Activated naive CD4-positive, alpha-beta T cell treated with anti-CD3 and anti-CD28 coated beads, Interleukin-2, amount 10 ng/mL, durations not matched to agents 7 days and 5 days (primary cell): Measurements from ENCODE around the gene SERPINA12.

Experiments used
- CTCF ChIA-PET: fragments of 350-600 bp; sonication (Branson Sonifier 250); formaldehyde crosslinking; loops from one replicate; lab custom pipeline; 2021; ENCODE audit warnings: antibody characterized with exemption; lab: Charles Lee
- DNase-seq: peaks from one replicate; pipeline ENCODE4 v3.0.0-alpha.2; 2020
- H3K27ac Mint-ChIP-seq: one replicate; pipeline ENCODE4 v1.8.0; 2021; ENCODE audit warnings: mild to moderate bottlenecking, moderate library complexity, mixed read lengths
- H3K27me3 Mint-ChIP-seq: one replicate; pipeline ENCODE4 v1.8.0; 2021; ENCODE audit warnings: mild to moderate bottlenecking, mixed read lengths
- H3K36me3 Mint-ChIP-seq: one replicate; pipeline ENCODE4 v1.8.0; 2021; ENCODE audit warnings: mixed read lengths
- H3K4me1 Mint-ChIP-seq: one replicate; pipeline ENCODE4 v1.8.0; 2021; ENCODE audit warnings: mixed read lengths
- H3K4me3 Mint-ChIP-seq: one replicate; pipeline ENCODE4 v1.8.0; 2021; ENCODE audit warnings: mild to moderate bottlenecking, moderate library complexity, mixed read lengths
- H3K9me3 Mint-ChIP-seq: one replicate; pipeline ENCODE4 v1.8.0; 2021; ENCODE audit warnings: mixed read lengths

Gene SERPINA12

DNA sequence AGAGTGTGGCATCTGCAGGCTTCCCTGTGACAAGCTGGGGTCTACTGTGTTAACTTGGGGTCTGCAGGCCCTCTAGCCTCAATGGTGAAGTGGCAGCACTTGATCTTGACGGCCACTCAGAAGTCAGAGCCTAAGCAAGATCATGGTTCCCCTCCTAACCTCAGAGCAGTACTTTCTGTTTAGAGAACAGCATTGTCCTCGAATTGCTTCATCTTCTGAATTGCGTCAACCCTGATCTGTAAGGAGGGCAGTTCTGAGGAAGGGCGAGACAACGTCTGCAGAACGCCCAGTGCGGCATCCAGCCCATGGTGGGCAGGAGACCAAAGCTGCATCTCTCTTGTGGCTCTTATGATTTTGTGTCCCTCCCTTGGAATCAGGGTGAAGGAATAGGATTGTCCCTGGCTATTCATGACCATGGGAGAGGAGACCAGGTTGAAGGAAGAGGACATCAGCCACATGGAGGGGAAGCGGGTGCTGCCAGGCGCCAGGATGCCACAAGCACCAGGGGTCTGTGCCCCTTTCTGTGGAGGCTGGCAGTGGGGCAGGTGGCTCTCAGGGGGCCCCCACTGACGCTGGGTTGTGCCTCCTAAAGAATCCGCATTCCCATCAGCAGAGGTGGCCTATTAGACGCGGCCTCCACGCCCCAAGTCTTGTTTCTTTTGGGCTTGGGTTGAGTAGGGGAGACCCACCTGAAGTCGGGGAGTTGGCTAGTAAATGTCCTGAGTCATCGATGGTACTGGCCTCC is 35.4 kb downstream of the SERPINA12 start:
- no peak overlapping the region for H3K4me3 Mint-ChIP-seq
- no peaks in the 10 kb centered on the region for H3K4me1 Mint-ChIP-seq
- H3K36me3 Mint-ChIP-seq, result no peaks in the 10 kb centered on the region
- H3K27ac Mint-ChIP-seq, result no peak overlapping the region
- H3K27me3 Mint-ChIP-seq, result peaks cover 8% of the 10 kb centered on the region
- CTCF ChIA-PET, result no interaction called here
- DNase-seq, result no peak
- peaks cover 6% of the 10 kb centered on the region for H3K9me3 Mint-ChIP-seq

DNA sequence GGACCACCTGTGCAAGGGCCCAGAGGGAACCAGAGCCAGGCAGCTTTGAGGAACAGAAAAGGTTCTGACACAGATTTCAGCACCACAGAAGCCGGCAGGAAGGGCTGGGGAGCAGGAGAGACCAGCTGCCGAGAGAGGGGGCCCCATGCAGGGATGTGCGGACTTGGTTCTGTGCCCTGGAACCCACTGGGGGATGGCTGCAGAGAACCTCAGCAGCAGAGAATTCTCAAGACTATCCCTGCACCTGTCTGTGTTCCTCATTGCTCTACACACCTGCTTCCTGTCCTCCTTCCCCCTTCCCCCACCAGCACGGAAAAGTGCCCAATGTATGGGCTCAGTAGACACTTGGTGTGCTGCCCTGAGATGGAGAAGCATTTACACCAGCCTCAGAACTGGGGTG is 36.4 kb downstream of the SERPINA12 start:
- Mint-ChIP-seq H3K27me3 (peaks cover 4% of the 10 kb centered on the region), H3K4me3 (no peak overlapping the region), H3K9me3 (peaks cover 3% of the 10 kb centered on the region), H3K4me1 (no peaks in the 10 kb centered on the region), H3K27ac (no peak overlapping the region), H3K36me3 (no peaks in the 10 kb centered on the region)
- DNase-seq, result no peak
- CTCF ChIA-PET, result no interaction called here

DNA sequence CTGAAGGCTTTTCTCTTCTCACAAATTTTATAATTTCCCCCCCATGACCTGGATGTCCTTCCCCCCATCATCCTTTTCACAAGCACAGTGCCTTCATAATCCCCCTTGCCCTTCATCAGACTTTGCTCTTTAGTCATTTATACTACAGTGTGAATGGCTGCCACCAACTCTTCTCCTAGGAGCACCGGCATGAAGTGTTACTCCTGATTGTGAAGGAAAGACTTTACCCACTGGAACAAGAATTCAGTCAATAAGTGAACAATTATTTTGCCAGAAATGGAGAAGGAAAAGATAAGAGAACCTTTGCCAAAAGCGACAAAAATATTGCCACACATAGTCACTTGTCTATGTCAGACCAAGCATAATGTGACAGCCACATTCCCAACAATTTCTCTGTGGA is 38.2 kb downstream of the SERPINA12 start:
- H3K4me1 Mint-ChIP-seq, result no peaks in the 10 kb centered on the region
- H3K27me3 Mint-ChIP-seq, result peaks cover 7% of the 10 kb centered on the region
- no peaks in the 10 kb centered on the region for H3K36me3 Mint-ChIP-seq
- H3K27ac Mint-ChIP-seq, result no peak overlapping the region
- peaks cover 3% of the 10 kb centered on the region for H3K9me3 Mint-ChIP-seq
- CTCF ChIA-PET, result no interaction called here
- no peak for DNase-seq
- no peak overlapping the region for H3K4me3 Mint-ChIP-seq

DNA sequence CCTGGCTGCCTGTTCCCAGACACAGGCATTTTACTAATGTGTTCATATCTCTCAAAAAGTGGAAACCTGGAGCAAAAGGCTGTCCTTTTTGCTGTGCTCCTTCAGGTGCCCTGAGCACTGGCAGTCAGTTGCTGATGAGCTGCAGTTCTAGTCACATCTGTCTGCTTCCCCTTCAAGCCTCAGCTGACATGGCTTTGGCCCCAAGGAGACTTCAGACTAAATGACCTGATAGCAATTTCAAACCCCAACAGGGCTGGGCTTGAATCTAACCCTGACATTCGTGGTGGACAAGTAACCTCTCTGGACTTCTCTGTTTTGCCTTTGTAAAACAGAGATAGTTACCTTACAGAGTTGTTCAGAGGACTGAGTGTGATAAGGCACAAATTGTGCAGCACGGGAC is 39.0 kb downstream of the SERPINA12 start:
- Mint-ChIP-seq H3K27ac (no peak overlapping the region), H3K4me1 (no peaks in the 10 kb centered on the region), H3K27me3 (peaks cover 7% of the 10 kb centered on the region), H3K4me3 (no peak overlapping the region), H3K9me3 (peaks cover 6% of the 10 kb centered on the region), H3K36me3 (no peaks in the 10 kb centered on the region)
- CTCF ChIA-PET, result no interaction called here
- DNase-seq, result no peak

DNA sequence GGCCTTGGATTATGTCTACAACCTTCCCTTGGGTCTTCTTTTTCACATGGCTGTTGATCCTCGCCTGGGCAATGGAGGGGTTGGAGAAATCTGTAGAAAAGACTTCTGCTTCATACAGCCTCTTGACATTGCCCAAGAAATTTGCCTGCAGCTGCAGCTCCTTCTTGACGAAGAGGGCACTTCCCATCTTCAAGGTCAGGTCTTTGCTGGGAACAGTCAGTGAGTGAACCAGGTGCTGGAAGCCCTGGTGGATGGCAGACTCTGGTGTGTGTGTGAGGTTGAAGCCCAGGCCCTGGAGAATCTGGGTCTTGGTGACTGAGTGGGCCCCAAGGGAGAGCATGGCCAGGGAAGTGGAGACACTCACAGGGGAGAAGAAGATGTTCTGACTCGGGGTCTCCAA is 40.0 kb downstream of the SERPINA12 start:
- Mint-ChIP-seq H3K4me3 (no peak overlapping the region), H3K9me3 (peaks cover 10% of the 10 kb centered on the region), H3K36me3 (no peaks in the 10 kb centered on the region), H3K4me1 (no peaks in the 10 kb centered on the region), H3K27me3 (peaks cover 7% of the 10 kb centered on the region), H3K27ac (no peak overlapping the region)
- CTCF ChIA-PET, result no interaction called here
- DNase-seq, result no peak

DNA sequence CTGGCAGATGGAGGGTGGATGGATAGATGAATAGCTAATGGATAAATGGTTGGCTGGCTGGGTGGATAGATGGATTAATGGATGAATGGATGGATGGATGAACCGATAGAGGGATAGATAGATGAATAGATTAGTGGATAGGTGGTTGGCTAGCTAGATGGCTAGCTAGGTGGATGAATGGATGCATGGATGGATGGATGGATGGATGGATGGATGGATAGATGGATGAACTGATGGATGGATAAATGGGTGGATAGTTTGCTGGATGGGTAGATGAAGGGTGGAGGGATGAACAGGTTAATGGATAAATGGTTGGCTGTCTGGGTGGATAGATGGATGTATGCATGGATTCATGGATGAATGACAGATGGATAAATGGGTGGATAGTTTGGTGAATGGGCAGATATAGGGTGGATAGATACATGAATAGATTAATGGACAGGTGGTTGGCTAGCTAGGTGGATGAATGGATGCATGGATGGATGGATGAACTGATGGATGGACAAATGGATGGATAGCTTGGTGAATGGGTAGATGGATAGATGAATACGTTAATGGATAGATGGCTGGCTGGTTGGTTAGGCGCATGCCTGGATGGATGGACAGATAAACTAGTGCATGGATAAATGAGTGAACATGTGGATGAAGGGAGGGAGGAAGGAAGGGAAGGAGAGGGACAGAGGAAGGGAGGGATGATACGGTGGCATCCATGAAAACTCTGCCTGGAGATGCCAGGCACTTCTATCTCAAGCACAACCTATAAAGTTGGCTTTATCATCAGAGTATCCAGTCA is 41.3 kb downstream of the SERPINA12 start:
- CTCF ChIA-PET, result no interaction called here
- H3K4me1 Mint-ChIP-seq, result no peaks in the 10 kb centered on the region
- H3K27me3 Mint-ChIP-seq, result peaks cover 7% of the 10 kb centered on the region
- no peak overlapping the region for H3K27ac Mint-ChIP-seq
- no peak for DNase-seq
- H3K36me3 Mint-ChIP-seq, result no peaks in the 10 kb centered on the region
- peaks cover 12% of the 10 kb centered on the region for H3K9me3 Mint-ChIP-seq
- H3K4me3 Mint-ChIP-seq, result no peak overlapping the region

DNA sequence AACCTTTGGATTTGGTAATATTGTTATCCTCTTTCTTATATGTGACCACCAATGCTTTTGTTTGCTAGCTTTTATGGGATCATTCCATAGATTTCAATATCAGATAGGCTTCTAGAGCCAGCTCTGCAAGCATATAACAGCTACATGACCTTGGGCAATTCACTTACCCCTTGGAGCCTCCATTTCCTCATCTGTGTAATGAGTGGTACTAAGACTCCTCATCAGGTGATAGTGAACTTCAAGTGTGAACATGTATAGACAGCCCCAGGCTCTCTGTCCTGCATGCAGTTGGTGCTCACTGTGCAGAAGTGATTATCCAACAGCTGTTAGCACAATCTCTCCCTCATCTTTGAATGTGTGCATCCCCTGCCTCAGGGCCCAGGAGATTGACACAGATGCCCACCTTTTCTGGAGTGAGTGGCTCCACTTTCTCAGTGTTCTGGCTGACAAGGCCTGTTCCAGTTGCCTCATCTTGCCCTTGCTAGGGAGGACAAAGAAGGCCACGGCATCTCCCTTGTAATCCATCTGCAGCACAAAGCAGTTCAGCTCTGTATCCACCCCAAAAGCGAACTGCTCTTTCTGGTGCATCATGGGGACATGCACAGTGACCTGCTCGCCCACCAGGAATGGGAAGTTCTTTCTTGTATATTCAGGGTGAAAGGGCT is 42.4 kb downstream of the SERPINA12 start:
- H3K4me1 Mint-ChIP-seq, result no peaks in the 10 kb centered on the region
- H3K36me3 Mint-ChIP-seq, result no peaks in the 10 kb centered on the region
- no peak for DNase-seq
- H3K9me3 Mint-ChIP-seq, result peaks cover 12% of the 10 kb centered on the region
- CTCF ChIA-PET, result no interaction called here
- peaks cover 7% of the 10 kb centered on the region for H3K27me3 Mint-ChIP-seq
- no peak overlapping the region for H3K4me3 Mint-ChIP-seq
- no peak overlapping the region for H3K27ac Mint-ChIP-seq

DNA sequence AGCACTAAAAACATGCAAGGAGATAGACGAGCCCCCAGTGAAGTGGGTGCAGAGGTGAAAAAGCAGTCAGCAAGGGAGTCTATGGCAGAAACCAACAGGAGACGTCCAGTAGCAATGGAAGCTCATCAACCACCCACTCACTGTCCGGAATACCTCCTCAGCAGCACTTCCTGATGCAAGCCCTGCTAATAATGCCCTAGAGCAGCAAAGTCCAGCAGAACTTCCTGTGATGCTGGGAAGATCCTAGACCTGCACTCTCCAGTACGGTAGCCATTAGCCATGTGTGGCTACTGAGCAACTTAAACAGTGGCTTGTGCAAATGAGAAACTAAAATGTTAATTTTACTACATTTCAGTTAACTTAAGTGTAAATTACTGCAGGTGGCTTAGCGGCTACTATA is 44.2 kb downstream of the SERPINA12 start:
- H3K4me3 Mint-ChIP-seq, result no peak overlapping the region
- no peaks in the 10 kb centered on the region for H3K4me1 Mint-ChIP-seq
- no peak overlapping the region for H3K27ac Mint-ChIP-seq
- CTCF ChIA-PET, result no interaction called here
- H3K9me3 Mint-ChIP-seq, result peaks cover 12% of the 10 kb centered on the region
- H3K36me3 Mint-ChIP-seq, result no peaks in the 10 kb centered on the region
- DNase-seq, result no peak
- peaks cover 7% of the 10 kb centered on the region for H3K27me3 Mint-ChIP-seq

DNA sequence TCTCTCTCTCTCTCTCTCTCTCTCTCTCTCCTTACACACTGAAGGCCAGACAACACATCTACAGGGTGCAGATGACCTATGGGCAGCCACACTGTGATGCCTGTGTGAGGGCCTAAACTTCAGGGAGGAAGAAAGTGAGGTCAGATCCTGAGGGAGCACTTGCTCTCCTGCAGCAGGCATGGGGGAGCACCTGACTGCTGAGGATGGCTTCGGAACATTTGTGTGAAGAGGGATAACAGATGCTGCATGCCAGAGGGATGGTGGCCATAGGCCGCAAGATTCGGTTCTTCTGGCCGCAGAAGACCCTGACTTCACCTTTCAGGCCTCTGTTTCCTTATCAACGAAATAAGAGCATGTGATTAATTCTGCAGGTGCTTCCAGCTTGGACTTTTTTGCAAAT is 45.0 kb downstream of the SERPINA12 start:
- no peak for DNase-seq
- H3K27ac Mint-ChIP-seq, result no peak overlapping the region
- H3K4me3 Mint-ChIP-seq, result no peak overlapping the region
- no peaks in the 10 kb centered on the region for H3K36me3 Mint-ChIP-seq
- no peaks in the 10 kb centered on the region for H3K4me1 Mint-ChIP-seq
- peaks cover 5% of the 10 kb centered on the region for H3K27me3 Mint-ChIP-seq
- CTCF ChIA-PET, result no interaction called here
- H3K9me3 Mint-ChIP-seq, result peaks cover 12% of the 10 kb centered on the region

DNA sequence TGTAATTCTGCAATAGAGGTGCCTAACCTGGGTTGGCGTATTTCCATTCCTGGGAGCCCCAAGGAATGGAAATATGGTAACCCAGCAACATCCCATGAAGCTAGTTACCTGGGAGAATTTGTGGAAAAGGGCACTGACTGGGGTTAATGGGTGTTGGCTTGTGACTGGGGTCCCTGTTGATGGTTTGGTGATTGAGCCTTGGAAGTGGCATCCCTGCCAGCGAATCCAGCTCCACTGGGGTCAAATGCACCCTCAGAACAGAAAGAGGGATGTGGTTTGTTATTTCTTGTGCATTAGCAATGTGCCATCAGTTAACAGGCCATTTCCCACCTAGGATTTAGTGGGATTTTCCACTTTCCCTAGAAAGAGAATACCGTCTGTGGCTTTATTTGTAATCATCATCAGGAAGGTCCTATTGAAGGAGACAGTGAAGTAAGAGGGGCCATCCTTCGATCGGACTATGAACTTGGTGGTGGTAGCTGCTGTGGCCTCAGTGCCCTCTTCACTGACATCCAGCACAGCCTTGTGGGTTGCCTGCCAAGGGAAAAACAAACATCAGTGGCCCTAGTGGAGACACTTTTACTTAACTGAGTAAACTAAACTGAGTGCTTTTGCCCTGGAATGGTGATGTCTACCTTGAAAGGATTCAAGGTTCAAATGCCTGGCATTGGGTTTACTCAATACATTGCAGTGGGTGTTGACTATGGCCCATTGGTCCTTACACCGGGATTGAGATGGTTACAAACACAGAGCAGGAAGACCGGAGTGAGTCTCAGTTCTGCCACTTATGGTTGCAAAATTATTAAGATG is 46.3 kb downstream of the SERPINA12 start:
- no peak overlapping the region for H3K27ac Mint-ChIP-seq
- DNase-seq, result no peak

DNA sequence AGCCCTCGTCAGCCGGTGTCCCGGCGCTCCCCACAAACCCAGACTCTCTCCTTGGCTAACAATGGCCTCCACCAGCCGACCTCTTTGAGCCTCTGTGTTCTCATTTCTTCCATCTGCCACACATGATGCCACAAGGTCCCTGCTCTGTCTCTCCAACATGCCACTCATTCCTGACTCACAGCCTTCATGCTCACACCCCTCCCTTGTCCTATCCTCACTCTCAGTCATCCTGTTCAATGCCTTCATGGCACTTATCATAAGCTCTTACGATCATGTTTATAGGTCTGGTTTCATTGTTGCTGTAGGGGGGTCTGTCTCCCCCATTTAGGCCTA is 47.1 kb downstream of the SERPINA12 start:
- Mint-ChIP-seq H3K4me3 (no peak overlapping the region), H3K36me3 (no peaks in the 10 kb centered on the region), H3K9me3 (peaks cover 12% of the 10 kb centered on the region), H3K27me3 (peaks cover 12% of the 10 kb centered on the region), H3K4me1 (no peaks in the 10 kb centered on the region), H3K27ac (no peak overlapping the region)
- CTCF ChIA-PET, result interaction anchor here (0.6 kb wide), 1 partner anchor 259 kb away, joined by 3 read pairs; no protein-coding TSS in a partner anchor
- no peak for DNase-seq

More for the DNA sequence above, 46.3 kb downstream of the SERPINA12 start:
- CTCF ChIA-PET, result no interaction called here
- Mint-ChIP-seq H3K4me3 (no peak overlapping the region), H3K9me3 (peaks cover 12% of the 10 kb centered on the region), H3K36me3 (no peaks in the 10 kb centered on the region), H3K27me3 (peaks cover 5% of the 10 kb centered on the region), H3K4me1 (no peaks in the 10 kb centered on the region)

DNA sequence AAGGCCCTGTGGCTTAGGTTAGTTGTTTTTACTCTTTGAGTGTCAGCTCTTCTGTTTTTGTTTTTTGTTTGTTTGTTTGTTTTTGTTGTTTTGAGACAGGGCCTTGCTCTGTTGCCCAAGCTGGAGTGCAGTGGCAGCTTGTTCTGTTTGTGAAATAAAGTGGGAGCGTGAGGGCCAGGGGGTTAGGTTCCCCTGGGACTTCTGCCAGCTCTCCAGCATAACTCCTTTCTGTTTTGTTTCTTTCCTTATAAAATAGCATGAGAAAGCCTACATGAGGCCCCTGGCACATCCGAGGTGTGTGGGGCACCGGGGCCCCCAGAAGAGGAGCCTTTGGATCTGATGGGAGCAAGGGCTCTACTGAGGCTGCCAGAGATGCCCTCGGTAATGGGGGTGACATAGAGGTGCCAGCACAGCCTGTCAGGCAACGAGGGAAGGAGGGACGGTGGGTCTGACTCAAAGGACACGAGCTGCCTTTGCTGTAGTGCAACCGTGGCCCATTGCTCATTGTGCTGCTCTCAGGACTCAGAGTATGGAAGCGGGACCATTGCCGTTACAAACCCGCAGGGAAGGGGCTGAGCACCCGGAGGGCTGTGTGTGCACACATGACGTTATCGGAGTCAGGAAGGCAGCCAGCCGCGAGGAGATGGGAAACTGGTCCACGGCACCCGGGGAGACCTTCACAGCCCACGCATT is 47.6 kb downstream of the SERPINA12 start:
- Mint-ChIP-seq H3K36me3 (no peaks in the 10 kb centered on the region), H3K27ac (no peak overlapping the region), H3K4me3 (no peak overlapping the region), H3K4me1 (no peaks in the 10 kb centered on the region), H3K9me3 (peaks cover 12% of the 10 kb centered on the region), H3K27me3 (peaks cover 9% of the 10 kb centered on the region)
- CTCF ChIA-PET, result interaction anchor here (0.6 kb wide), 1 partner anchor 259 kb away, joined by 3 read pairs; no protein-coding TSS in a partner anchor
- no peak for DNase-seq

DNA sequence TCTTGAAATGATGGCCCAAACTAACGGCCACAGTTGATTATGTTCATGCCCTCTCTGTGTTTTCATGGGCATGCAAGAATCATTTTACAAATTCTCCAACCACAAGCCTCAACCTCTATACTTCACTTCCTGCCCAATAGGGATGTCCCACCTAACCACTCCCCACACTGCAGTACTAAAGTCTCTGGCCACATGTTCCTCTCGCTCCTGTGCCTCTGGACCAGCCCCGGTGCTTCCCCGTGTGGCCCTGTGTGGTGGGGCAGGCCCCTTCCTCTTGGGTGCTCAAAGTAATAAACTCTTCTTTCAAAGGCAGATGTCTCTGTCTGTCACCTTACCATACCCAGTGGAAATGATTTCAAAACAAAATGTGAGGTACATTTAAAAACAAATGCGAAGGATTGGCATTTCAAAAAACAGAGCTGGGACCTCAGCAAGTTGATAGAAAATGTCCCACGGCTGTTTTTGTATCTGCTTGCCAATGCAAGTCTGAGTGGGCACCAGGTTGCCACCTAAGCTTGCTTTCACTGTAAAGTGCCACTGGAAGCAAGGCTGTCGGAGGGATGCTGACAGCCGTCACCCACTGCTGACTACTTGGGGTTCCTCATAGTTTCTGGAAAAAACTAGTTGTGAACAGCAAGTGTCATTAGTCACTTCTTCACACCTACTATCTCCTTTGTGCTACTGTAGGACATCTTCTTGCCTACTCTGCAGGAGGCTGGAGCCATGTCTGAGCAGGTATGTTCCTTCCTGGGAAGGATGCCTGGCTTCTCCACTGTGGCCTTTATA is 48.4 kb downstream of the SERPINA12 start:
- Mint-ChIP-seq H3K36me3 (no peaks in the 10 kb centered on the region), H3K27me3 (peaks cover 9% of the 10 kb centered on the region), H3K9me3 (peaks cover 6% of the 10 kb centered on the region), H3K27ac (no peak overlapping the region), H3K4me1 (no peaks in the 10 kb centered on the region), H3K4me3 (no peak overlapping the region)
- CTCF ChIA-PET, result interaction anchor here (1.0 kb wide), 1 partner anchor 27 kb away, joined by 3 read pairs; no protein-coding TSS in a partner anchor
- no peak for DNase-seq
